Subcutaneous preadipocyte (primary cell): Measurements from ENCODE around the gene SERF1B. TPM values are rescaled to one million over a fixed set of nuclear protein-coding genes. Genes with fewer than 3 reads are reported as not detected.

Experiments
- small RNA-seq: library from RNA; depleted of rRNA; stranded (forward); fragments of <200 nt; gene quantifications from one replicate; pipeline ENCODE3, GENCODE V24; 2012
- total RNA-seq: library from RNA; depleted of rRNA; stranded (reverse); fragments of >200 nt; gene quantifications from 2 replicates; pipeline ENCODE4 v1.2.3, GENCODE V29; 2012

The SERF1B gene
- 9.2 and 10.0 TPM in 2 replicates for total RNA-seq

DNA sequence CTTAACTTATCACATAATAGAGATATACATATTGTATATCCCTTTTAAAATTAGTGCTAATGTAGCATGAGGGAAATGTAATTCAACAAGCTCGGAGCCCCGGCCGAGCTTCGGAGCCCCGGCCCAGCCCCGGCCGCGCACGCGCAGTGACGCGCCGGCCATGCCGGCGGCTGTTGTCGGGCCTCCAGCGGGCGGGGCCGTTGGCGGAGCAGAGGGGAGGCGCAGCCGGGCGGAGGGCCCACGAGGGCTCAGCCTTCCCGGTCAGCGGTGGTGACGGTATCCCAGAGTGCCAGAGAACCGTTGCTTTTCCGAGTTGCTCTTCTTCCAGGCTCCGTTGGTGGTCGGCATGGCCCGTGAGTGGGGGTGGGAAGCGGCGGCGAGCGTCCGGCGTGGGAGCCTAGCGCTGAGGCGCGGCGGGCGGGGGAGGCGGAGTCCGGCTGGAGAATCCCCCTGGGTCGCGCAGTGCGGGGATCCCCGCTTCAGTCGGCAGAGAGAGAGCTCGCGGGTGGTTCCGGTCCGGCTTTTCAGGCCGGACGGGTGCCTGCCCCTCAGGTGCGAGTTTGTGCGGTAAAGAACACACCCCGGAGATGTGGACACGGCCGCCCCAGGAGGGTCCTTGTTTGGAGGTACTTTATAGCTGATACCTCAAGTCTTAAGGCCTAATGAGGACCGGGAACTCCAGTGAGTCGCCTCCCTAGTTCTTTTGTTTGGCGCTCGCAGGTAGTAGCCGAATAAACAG lies at the start of gene SERF1B:
Gene SERF1B (plus strand): TSS at position 146 of the 739 bp plus-strand sequence. CDS start 201 bp downstream, at position 347.

Small RNAs within 50 kb of the gene (small RNA-seq; reads per million reads assigned to genes)
- not detected for gene CDH12P2

Other genes with a start within 250 kb of the SERF1B start
- 33.8 and 45.7 TPM in 2 replicates for gene SMN2, start 24.4 kb downstream of the SERF1B start, total RNA-seq